BLaER1 treated with 17β-estradiol and CSF1 and Interleukin-3, amounts not matched to agents 10 nM and 100 nM (cell line): ENCODE measurements around the gene TGFBR3.

ENCODE experiments used
- H3K27ac ChIP-seq, 11 experiments: shearing (Covaris generic); formaldehyde crosslinking; 2 replicates each; pipeline ENCODE4 v1.8.1; 2022
- H3K27me3 ChIP-seq, 11 experiments: shearing (Covaris generic); formaldehyde crosslinking; 2 replicates each; pipeline ENCODE4 v1.8.1; 2022
- H3K36me3 ChIP-seq, 11 experiments: shearing (Covaris generic); formaldehyde crosslinking; 2 replicates each; pipeline ENCODE4 v1.8.1; 2022
- H3K4me1 ChIP-seq, 10 experiments: shearing (Covaris generic); formaldehyde crosslinking; 2 replicates each; pipeline ENCODE4 v1.8.1; 2022
- H3K4me2 ChIP-seq, 11 experiments: shearing (Covaris generic); formaldehyde crosslinking; 2 replicates each; pipeline ENCODE4 v1.8.1; 2022
- H3K4me3 ChIP-seq, 10 experiments: shearing (Covaris generic); formaldehyde crosslinking; 2 replicates each; pipeline ENCODE4 v1.8.1; 2022
- H3K9ac ChIP-seq, 11 experiments: shearing (Covaris generic); formaldehyde crosslinking; 2 replicates each; pipeline ENCODE4 v1.8.1; 2022
- H3K9me3 ChIP-seq, 11 experiments: shearing (Covaris generic); formaldehyde crosslinking; replicated peaks in 1 of 11; 2 replicates each; pipeline ENCODE4 v1.8.1; 2022
- H4K20me1 ChIP-seq, 11 experiments: shearing (Covaris generic); formaldehyde crosslinking; 2 replicates each; pipeline ENCODE4 v1.8.1; 2022
- Cebpa-rat ChIP-seq, 11 experiments: shearing (Covaris generic); IDR thresholded peaks; 2 replicates each; pipeline ENCODE4 v1.8.1; 2022

TGFBR3 gene

GRCh38 chr1:91874167-91874566, 11.8 kb downstream of the TGFBR3 start:
- H3K9ac ChIP-seq, result no peak overlapping the region
- H3K27ac ChIP-seq, result no peak overlapping the region
- H3K4me3 ChIP-seq, result no peak overlapping the region
- H3K9me3 ChIP-seq, result no peaks in the 10 kb centered on the region
- peaks cover 9 to 18% (median 16%) of the 10 kb centered on the region in 10 experiments; a peak in 19 of 20 replicates for H3K4me1 ChIP-seq
- H3K27me3 ChIP-seq, result no peaks in the 10 kb centered on the region
- no peak for TF ChIP-seq Cebpa-rat (IDR thresholded peaks at IDR 0.05)
- no peak overlapping the region for H3K4me2 ChIP-seq
- no peaks in the 10 kb centered on the region for H4K20me1 ChIP-seq
- H3K36me3 ChIP-seq, result no peaks in the 10 kb centered on the region

- Histone ChIP-seq H3K27me3 (no peaks in the 10 kb centered on the region), H3K27ac (no peak overlapping the region), H3K9me3 (no peaks in the 10 kb centered on the region), H3K36me3 (no peaks in the 10 kb centered on the region), H3K4me1 (peaks cover 9 to 18% (median 15%) of the 10 kb centered on the region in 10 experiments; a peak in 19 of 20 replicates), H3K4me2 (peak overlapping the region; percentile 18 to 68 (median 48); a peak in 21 of 22 replicates), H3K9ac (no peak overlapping the region), H3K4me3 (no peak overlapping the region), H4K20me1 (no peaks in the 10 kb centered on the region)
- TF ChIP-seq Cebpa-rat (IDR thresholded peaks at IDR 0.05), result no peak
Observed at GRCh38 chr1:91872559-91873081, 13.3 kb downstream of the TGFBR3 start.

- no peak for TF ChIP-seq Cebpa-rat (IDR thresholded peaks at IDR 0.05)
- H3K27me3 ChIP-seq, result no peaks in the 10 kb centered on the region
- H3K4me2 ChIP-seq, result peak overlapping the region in 10 of 11 experiments; percentile 19 to 68 (median 49); a peak in 18 of 22 replicates
- H3K9ac ChIP-seq, result no peak overlapping the region
- no peaks in the 10 kb centered on the region for H3K9me3 ChIP-seq
- no peaks in the 10 kb centered on the region for H4K20me1 ChIP-seq
- H3K36me3 ChIP-seq, result no peaks in the 10 kb centered on the region
- H3K27ac ChIP-seq, result no peak overlapping the region
- H3K4me1 ChIP-seq, result peaks cover 9 to 18% (median 15%) of the 10 kb centered on the region in 10 experiments; a peak in 18 of 20 replicates
- no peak overlapping the region for H3K4me3 ChIP-seq
Observed at GRCh38 chr1:91872000-91872399, 14.0 kb downstream of the TGFBR3 start.

DNA sequence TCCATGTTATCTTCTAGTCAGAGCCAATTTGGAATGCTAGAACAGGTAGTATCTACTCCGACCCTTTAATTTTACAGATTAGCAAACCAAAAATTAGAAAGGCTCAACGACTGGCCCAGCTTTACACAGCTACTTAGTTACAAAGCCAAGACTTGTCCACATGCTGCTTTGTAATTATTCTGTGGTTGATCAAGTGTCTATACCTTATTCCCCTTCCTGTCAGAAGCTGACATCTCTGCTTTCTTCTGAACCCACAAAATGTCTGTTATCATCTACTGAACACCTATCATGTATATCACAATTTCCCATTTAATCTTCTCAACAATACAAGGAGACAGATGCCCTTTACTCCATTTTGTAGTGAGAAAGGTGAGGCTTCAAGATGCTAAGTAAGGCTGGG, 15.6 kb downstream of the TGFBR3 start:
- Histone ChIP-seq H3K4me3 (no peak overlapping the region), H3K36me3 (no peaks in the 10 kb centered on the region), H3K9me3 (no peaks in the 10 kb centered on the region), H3K4me2 (no peak overlapping the region), H3K4me1 (peaks cover 9 to 18% (median 15%) of the 10 kb centered on the region in 10 experiments; a peak in 18 of 20 replicates), H3K27me3 (no peaks in the 10 kb centered on the region), H3K27ac (no peak overlapping the region), H3K9ac (no peak overlapping the region), H4K20me1 (no peaks in the 10 kb centered on the region)
- TF ChIP-seq Cebpa-rat (IDR thresholded peaks at IDR 0.05), result no peak

- H3K4me2 ChIP-seq, result no peak overlapping the region
- peaks cover 11 to 20% (median 13%) of the 10 kb centered on the region in 10 experiments for H3K4me1 ChIP-seq
- no peaks in the 10 kb centered on the region for H3K27me3 ChIP-seq
Observed at GRCh38 chr1:91866425-91866824, 19.5 kb downstream of the TGFBR3 start.

DNA sequence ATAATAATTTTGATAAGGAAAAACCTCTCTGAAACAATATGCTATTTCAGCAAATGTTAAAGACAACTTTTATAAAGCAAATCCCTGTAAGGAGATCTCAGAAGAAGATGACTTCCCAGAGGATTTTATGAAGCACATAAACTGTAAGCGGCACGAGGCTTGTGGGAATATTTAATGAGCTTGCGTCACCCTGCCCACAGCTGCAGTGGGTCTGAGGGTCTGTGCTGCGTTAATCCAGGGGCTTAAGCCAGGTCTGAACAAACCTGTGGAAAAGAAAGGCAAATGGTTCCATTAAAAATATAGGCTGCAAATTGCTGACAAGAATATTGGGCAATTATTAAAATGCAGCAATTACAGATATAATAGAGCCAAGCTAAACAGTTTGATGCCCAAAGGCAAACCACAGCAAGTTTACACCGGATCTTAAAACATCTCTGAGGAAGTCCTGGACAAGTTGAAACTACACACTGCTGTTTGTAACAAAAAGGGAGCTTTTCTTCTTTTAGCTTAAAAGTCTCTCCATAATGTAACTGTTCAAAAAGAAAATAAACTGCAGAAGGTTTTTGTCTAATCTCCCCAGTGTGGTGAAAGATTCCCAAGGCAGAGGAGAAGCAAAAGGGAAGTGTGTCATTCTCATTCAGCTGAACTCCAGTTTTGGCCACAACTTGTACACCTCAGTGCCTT, 21.8 kb downstream of the TGFBR3 start:
- H4K20me1 ChIP-seq, result no peaks in the 10 kb centered on the region
- H3K9ac ChIP-seq, result 0 out of 22 replicates have a peak overlapping the region, but pooled peaks of 1 of the 11 experiments have one; percentile 34
- H3K4me1 ChIP-seq, result peaks cover 11 to 24% (median 19%) of the 10 kb centered on the region in 10 experiments
- no peaks in the 10 kb centered on the region for H3K9me3 ChIP-seq
- peak overlapping the region; percentile 21 to 72 (median 53) for H3K4me2 ChIP-seq
- TF ChIP-seq Cebpa-rat (IDR thresholded peaks at IDR 0.05), result peak in 1 of 11 experiments; percentile 30; a peak in 2 of 22 replicates
- no peaks in the 10 kb centered on the region for H3K36me3 ChIP-seq
- no peak overlapping the region for H3K4me3 ChIP-seq
- no peaks in the 10 kb centered on the region for H3K27me3 ChIP-seq
- H3K27ac ChIP-seq, result no peak overlapping the region

More at GRCh38 chr1:91866425-91866824, 19.5 kb downstream of the TGFBR3 start:
- Histone ChIP-seq H3K4me3 (no peak overlapping the region), H3K9me3 (no peaks in the 10 kb centered on the region), H3K36me3 (no peaks in the 10 kb centered on the region), H3K9ac (no peak overlapping the region), H4K20me1 (no peaks in the 10 kb centered on the region), H3K27ac (no peak overlapping the region)
- TF ChIP-seq Cebpa-rat (IDR thresholded peaks at IDR 0.05), result no peak

DNA sequence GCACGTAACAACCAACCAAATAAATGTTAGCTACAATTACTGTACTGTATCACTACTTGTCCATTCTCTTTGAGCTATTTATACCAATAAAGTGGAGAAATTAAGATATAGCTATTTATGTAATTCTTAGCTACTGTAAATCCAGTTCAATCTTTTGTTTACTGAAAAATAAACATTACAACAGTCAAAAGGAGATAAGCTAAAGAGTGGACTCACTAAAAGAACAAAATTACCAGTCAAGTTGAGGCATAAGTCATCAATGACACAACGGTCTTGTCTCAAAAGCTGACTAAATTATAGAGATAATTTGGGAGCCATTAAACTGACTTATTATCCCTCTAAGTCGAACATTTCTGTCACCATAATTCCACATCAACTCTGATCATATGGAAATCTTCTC, 22.5 kb downstream of the TGFBR3 start:
- Histone ChIP-seq H3K4me3 (no peak overlapping the region), H3K36me3 (no peaks in the 10 kb centered on the region), H3K9me3 (no peaks in the 10 kb centered on the region), H3K27ac (no peak overlapping the region), H3K27me3 (no peaks in the 10 kb centered on the region), H3K9ac (no peak overlapping the region), H3K4me2 (peak overlapping the region in 3 of 11 experiments; percentile 5 to 72 (median 61); a peak in 2 of 22 replicates), H3K4me1 (peaks cover 11 to 26% (median 20%) of the 10 kb centered on the region in 10 experiments), H4K20me1 (no peaks in the 10 kb centered on the region)
- TF ChIP-seq Cebpa-rat (IDR thresholded peaks at IDR 0.05), result no peak

GRCh38 chr1:91862120-91862519, 23.8 kb downstream of the TGFBR3 start:
- no peak overlapping the region for H3K4me2 ChIP-seq
- no peaks in the 10 kb centered on the region for H4K20me1 ChIP-seq
- no peak overlapping the region for H3K4me3 ChIP-seq
- H3K27me3 ChIP-seq, result no peaks in the 10 kb centered on the region
- H3K9me3 ChIP-seq, result no peaks in the 10 kb centered on the region
- H3K36me3 ChIP-seq, result no peaks in the 10 kb centered on the region
- H3K27ac ChIP-seq, result no peak overlapping the region
- TF ChIP-seq Cebpa-rat (IDR thresholded peaks at IDR 0.05), result no peak
- H3K9ac ChIP-seq, result no peak overlapping the region
- peaks cover 11 to 26% (median 20%) of the 10 kb centered on the region in 10 experiments for H3K4me1 ChIP-seq

- H3K9me3 ChIP-seq, result peaks cover 0 to 11% (median 0%) of the 10 kb centered on the region in 11 experiments; a peak in 3 of 22 replicates
- no peak for TF ChIP-seq Cebpa-rat (IDR thresholded peaks at IDR 0.05)
- H3K9ac ChIP-seq, result no peak overlapping the region
- no peak overlapping the region for H3K4me2 ChIP-seq
- H4K20me1 ChIP-seq, result no peaks in the 10 kb centered on the region
- H3K36me3 ChIP-seq, result no peaks in the 10 kb centered on the region
- H3K27me3 ChIP-seq, result no peaks in the 10 kb centered on the region
- H3K27ac ChIP-seq, result no peak overlapping the region
- H3K4me3 ChIP-seq, result no peak overlapping the region
- H3K4me1 ChIP-seq, result peaks cover 0 to 12% (median 7%) of the 10 kb centered on the region in 10 experiments; a peak in 8 of 20 replicates
Observed at GRCh38 chr1:91857557-91858239, 28.3 kb downstream of the TGFBR3 start.
